Hematopoietic multipotent progenitor cell treated with erythropoietin and hydrocortisone succinate and interleukin-3 and kit ligand, for 8 days (in vitro differentiated cells): ENCODE results near the gene KLRD1.
A peak's percentile ranks its signal among the peaks of the same experiment; 100 is the strongest.
"Not testable (repeated sequence)": the region's sequence is repeated elsewhere in the genome, so short reads cannot be mapped to it uniquely, and the experiment has no call there.

Source experiments
- DNase-seq: peaks from one replicate; pipeline ENCODE4 v3.0.0-alpha.2; 2015

Gene KLRD1

GRCh38 chr12:10307630-10308029 lies at the start of gene KLRD1:
Gene KLRD1 (plus strand): TSS chr12:10307870. CDS start chr12:10308078, 208 bp downstream.
- DNase-seq, result no peak

- no peak for DNase-seq
Measured at GRCh38 chr12:10260927-10261326, 46.7 kb upstream of the KLRD1 start.

GRCh38 chr12:10268037-10268436 lies 39.6 kb upstream of the KLRD1 start:
- DNase-seq, result no peak

- no peak for DNase-seq
Measured at GRCh38 chr12:10272467-10272866, 35.2 kb upstream of the KLRD1 start.

GRCh38 chr12:10276774-10277173 lies 30.9 kb upstream of the KLRD1 start:
- DNase-seq, result no peak

GRCh38 chr12:10278104-10278503 lies 29.6 kb upstream of the KLRD1 start:
- no peak for DNase-seq

GRCh38 chr12:10279937-10280336 lies 27.7 kb upstream of the KLRD1 start:
- DNase-seq, result no peak

GRCh38 chr12:10283027-10283426 lies 24.6 kb upstream of the KLRD1 start:
- DNase-seq, result no peak

- no peak for DNase-seq
Measured at GRCh38 chr12:10285919-10286318, 21.8 kb upstream of the KLRD1 start.

- DNase-seq, result no peak
Measured at GRCh38 chr12:10289005-10289754, 18.5 kb upstream of the KLRD1 start.

- no peak for DNase-seq
Measured at GRCh38 chr12:10291030-10291429, 16.6 kb upstream of the KLRD1 start.

GRCh38 chr12:10293151-10293550 lies 14.5 kb upstream of the KLRD1 start:
- no peak for DNase-seq

- no peak for DNase-seq
Measured at GRCh38 chr12:10293570-10294227, 14.0 kb upstream of the KLRD1 start.

GRCh38 chr12:10301103-10301502 lies 6.6 kb upstream of the KLRD1 start:
- DNase-seq, result no peak

- DNase-seq, result no peak
Measured at GRCh38 chr12:10304161-10304574, 3.5 kb upstream of the KLRD1 start.

GRCh38 chr12:10305411-10305810 lies 2.3 kb upstream of the KLRD1 start:
- no peak for DNase-seq

GRCh38 chr12:10310926-10311720 lies 3.5 kb downstream of the KLRD1 start:
- DNase-seq, result no peak

GRCh38 chr12:10319388-10319787 lies 11.7 kb downstream of the KLRD1 start:
- no peak for DNase-seq

GRCh38 chr12:10320643-10321042 lies 13.0 kb downstream of the KLRD1 start:
- DNase-seq, result no peak

GRCh38 chr12:10328691-10329090 lies 21.0 kb downstream of the KLRD1 start:
- DNase-seq, result not testable (repeated sequence)

- DNase-seq, result peak; percentile 71
Measured at GRCh38 chr12:10331642-10332239, 24.1 kb downstream of the KLRD1 start.

GRCh38 chr12:10336196-10336595 lies 28.5 kb downstream of the KLRD1 start:
- not testable (repeated sequence) for DNase-seq

- not testable (repeated sequence) for DNase-seq
Measured at GRCh38 chr12:10338470-10338869, 30.8 kb downstream of the KLRD1 start.
